Smooth muscle cell (in vitro differentiated cells): ENCODE results near the gene PLA2G2D. TPM values are rescaled to one million over a fixed set of nuclear protein-coding genes. Genes with fewer than 3 reads are reported as not detected.

Experiments
- DNase-seq: peaks from one replicate; lab custom pipeline; 2025; ENCODE audit not compliant: unreplicated experiment; lab: John Stamatoyannopoulos, UW
- H2AFZ ChIP-seq: fragments of 200-600 bp; sonication (generic); 2 replicates; pipeline ENCODE4 v1.6.0; 2016; ENCODE audit warnings: antibody characterized with exemption, low read depth, mild to moderate bottlenecking
- H3F3A ChIP-seq: fragments of 200-600 bp; sonication (generic); 2 replicates; pipeline ENCODE4 v1.6.0; 2017; ENCODE audit warnings: antibody characterized with exemption, low read depth
- H3K27ac ChIP-seq: fragments of 200-600 bp; sonication (generic); 2 replicates; pipeline ENCODE4 v1.5.1; 2016; ENCODE audit warnings: low read depth, mild to moderate bottlenecking
- H3K27me3 ChIP-seq: fragments of 200-600 bp; sonication (generic); 2 replicates; pipeline ENCODE4 v1.6.1; 2016; ENCODE audit warnings: low read depth, mild to moderate bottlenecking
- H3K36me3 ChIP-seq: fragments of 200-600 bp; sonication (generic); 2 replicates; pipeline ENCODE4 v1.5.1; 2016; ENCODE audit warnings: low read depth
- H3K4me1 ChIP-seq: fragments of 200-600 bp; sonication (generic); 2 replicates; pipeline ENCODE4 v1.5.1; 2016; ENCODE audit warnings: low read depth
- H3K4me2 ChIP-seq: fragments of 200-600 bp; sonication (generic); 2 replicates; pipeline ENCODE4 v1.6.0; 2016; ENCODE audit warnings: mild to moderate bottlenecking
- H3K4me3 ChIP-seq: fragments of 200-600 bp; sonication (generic); 2 replicates; pipeline ENCODE4 v1.5.1; 2016; ENCODE audit warnings: mild to moderate bottlenecking
- H3K79me2 ChIP-seq: fragments of 200-600 bp; sonication (generic); 2 replicates; pipeline ENCODE4 v1.6.0; 2016; ENCODE audit warnings: low read depth, mild to moderate bottlenecking
- H3K9ac ChIP-seq: fragments of 200-600 bp; sonication (generic); 2 replicates; pipeline ENCODE4 v1.6.0; 2016; ENCODE audit warnings: low read depth
- H3K9me3 ChIP-seq: fragments of 200-600 bp; sonication (generic); replicated peaks from 2 replicates; pipeline ENCODE4 v1.5.1; 2016; ENCODE audit warnings: low read depth
- H4K20me1 ChIP-seq: fragments of 200-600 bp; sonication (generic); 2 replicates; pipeline ENCODE4 v1.6.0; 2016; ENCODE audit warnings: low read depth
- WGBS: methylation state at CpG from one replicate; pipeline ENCODE4 v1.1.7; 2016; ENCODE audit warnings: low lambda C conversion rate; 5-methylcytosine and 5-hydroxymethylcytosine counted together
- polyA plus RNA-seq: library from polyadenylated mRNA; unstranded; fragments of >200 nt; fragmentation: Nextera tagmentation; extraction: Ambion mirVana; gene quantifications from 2 replicates; pipeline ENCODE4 v1.2.1, GENCODE V29; 2016
- total RNA-seq: library from RNA; depleted of rRNA; stranded (reverse); fragments of >200 nt; gene quantifications from 2 replicates; pipeline ENCODE4 v1.2.3, GENCODE V29; 2014
- TF ChIP-seq, protein P1 (sequence below): fragments of 200-600 bp; sonication (generic); IDR thresholded peaks from 2 replicates; pipeline ENCODE4 v1.5.1; 2017; ENCODE audit warnings: borderline replicate concordance, mild to moderate bottlenecking, antibody characterized with exemption; ENCODE audit not compliant: insufficient read depth, poor library complexity, severe bottlenecking

Gene PLA2G2D
- total and polyA plus RNA-seq, 2 experiments from 2014 or later = not detected

DNA sequence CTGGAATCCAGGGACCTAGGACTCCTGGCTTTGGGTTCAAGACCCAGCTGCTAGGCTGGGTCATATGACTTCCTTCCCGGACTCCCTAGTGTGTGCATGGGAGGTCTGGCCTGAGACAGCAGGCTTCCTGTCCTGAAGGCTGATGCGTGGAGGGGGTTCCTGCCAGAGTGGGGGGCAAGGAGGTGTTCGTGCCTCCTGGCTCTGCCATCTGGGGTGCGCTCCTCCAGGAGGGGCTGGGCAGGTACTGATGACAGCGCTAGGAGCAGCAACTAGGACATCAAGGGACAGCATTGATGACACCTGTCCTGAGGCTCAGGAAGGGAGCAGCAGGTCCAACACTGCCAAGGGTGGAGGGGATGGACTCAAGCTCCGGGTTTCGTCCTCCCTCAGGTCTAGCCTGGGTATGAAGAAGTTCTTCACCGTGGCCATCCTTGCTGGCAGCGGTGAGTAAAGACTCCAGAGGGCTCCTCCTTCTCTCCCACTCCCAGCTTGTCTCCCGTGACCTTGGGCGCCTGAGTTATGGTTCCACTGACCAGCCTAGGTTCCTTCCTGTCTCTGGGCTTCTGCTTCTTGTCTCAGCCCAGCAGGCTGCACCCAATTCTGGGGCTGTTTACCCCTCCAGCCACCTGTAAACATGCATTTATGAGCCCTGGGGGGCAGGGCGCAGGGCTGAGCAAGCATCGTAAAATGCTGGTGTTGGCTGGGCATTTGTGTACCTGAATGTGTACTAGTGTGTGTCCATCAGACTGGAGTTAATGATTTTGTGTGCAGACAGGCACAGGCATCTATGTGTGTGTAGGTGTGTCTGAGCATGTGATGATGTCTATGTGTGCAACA, 20.7 kb upstream of the PLA2G2D start:
- TF ChIP-seq, protein P1, sequence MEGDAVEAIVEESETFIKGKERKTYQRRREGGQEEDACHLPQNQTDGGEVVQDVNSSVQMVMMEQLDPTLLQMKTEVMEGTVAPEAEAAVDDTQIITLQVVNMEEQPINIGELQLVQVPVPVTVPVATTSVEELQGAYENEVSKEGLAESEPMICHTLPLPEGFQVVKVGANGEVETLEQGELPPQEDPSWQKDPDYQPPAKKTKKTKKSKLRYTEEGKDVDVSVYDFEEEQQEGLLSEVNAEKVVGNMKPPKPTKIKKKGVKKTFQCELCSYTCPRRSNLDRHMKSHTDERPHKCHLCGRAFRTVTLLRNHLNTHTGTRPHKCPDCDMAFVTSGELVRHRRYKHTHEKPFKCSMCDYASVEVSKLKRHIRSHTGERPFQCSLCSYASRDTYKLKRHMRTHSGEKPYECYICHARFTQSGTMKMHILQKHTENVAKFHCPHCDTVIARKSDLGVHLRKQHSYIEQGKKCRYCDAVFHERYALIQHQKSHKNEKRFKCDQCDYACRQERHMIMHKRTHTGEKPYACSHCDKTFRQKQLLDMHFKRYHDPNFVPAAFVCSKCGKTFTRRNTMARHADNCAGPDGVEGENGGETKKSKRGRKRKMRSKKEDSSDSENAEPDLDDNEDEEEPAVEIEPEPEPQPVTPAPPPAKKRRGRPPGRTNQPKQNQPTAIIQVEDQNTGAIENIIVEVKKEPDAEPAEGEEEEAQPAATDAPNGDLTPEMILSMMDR = no peak
- Histone ChIP-seq H3K79me2 (no peaks in the 10 kb centered on the region), H3K9ac (no peak overlapping the region), H4K20me1 (no peaks in the 10 kb centered on the region), H3K9me3 (no peaks in the 10 kb centered on the region), H3K4me1 (no peaks in the 10 kb centered on the region), H2AFZ (no peak overlapping the region), H3K4me3 (no peak overlapping the region), H3K27me3 (no peaks in the 10 kb centered on the region), H3K36me3 (no peaks in the 10 kb centered on the region), H3K4me2 (no peak overlapping the region), H3F3A (no peaks in the 10 kb centered on the region), H3K27ac (no peak overlapping the region)
- 89% methylated on average over 13 of the region's 13 CpGs for WGBS
- no peak for DNase-seq

DNA sequence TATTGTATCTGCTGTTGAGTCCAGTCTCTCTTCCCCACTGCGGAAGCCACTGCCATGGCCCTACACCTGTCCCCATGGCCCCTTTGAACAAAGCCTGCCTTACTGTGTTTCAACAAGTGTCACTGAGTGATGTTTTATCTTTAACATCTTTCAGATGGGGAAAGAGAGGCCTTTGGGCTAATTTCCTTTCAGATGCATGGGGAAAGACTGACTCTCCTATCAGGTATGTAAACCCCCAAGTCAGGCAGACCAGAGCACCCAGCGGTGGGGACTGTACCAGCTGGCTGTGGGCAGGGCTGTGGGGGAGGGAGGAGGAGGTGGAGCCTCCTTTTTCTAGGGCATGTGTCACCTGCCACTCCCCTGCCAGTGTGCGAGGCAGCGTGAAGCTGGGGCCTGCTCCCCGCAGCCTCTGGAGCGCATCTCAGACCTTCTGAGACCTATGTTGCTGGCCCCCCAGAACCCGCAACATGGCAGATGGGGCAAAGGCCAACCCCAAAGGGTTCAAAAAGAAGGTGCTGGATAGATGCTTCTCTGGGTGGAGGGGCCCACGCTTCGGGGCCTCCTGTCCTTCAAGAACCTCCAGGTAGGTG, 19.7 kb upstream of the PLA2G2D start, which contains the start of gene PLA2G2F:
TSS of gene PLA2G2F (plus strand) at position 363 of the 590 bp plus-strand sequence. CDS start at position 468, 105 bp downstream.
- Histone ChIP-seq H2AFZ (no peak within 1 kb of the TSS), H3K4me3 (no peak within 1 kb of the TSS), H3K79me2 (no peaks in the 10 kb centered on the region), H3K9me3 (no peaks in the 10 kb centered on the region), H3K36me3 (no peaks in the 10 kb centered on the region), H3F3A (no peaks in the 10 kb centered on the region), H3K27ac (no peak within 1 kb of the TSS), H4K20me1 (no peaks in the 10 kb centered on the region), H3K27me3 (no peaks in the 10 kb centered on the region), H3K4me1 (no peaks in the 10 kb centered on the region), H3K4me2 (no peak within 1 kb of the TSS), H3K9ac (no peak within 1 kb of the TSS)
- no peak for DNase-seq
- 96% methylated on average over 9 of the region's 9 CpGs for WGBS
- TF ChIP-seq, protein P1 = no peak

DNA sequence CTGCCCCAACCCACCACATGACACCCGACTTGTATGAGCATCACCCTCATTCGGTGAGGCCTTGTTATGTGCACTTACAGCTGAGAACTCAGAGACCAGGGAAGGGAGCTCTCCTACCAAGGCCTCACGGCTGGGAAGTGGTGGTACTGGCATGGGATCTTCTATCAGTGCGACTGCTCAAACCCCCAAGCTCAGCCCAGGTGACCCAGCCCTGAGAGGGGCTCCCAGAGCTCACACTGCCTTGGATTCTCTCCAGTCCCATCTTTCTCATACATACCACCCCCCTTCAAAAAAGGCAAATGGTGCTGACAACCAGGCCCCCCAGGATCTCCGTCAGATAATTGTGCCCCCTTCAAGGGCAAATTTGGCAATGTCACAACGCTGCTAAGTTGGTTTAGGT, 19.0 kb upstream of the PLA2G2D start:
- no peaks in the 10 kb centered on the region for H3K4me1 ChIP-seq
- no peak overlapping the region for H3K4me2 ChIP-seq
- 97% methylated on average over 6 of the region's 6 CpGs for WGBS
- no peaks in the 10 kb centered on the region for H3K36me3 ChIP-seq
- no peak overlapping the region for H3K9ac ChIP-seq
- H3F3A ChIP-seq = no peaks in the 10 kb centered on the region
- no peaks in the 10 kb centered on the region for H3K9me3 ChIP-seq
- H3K27me3 ChIP-seq = no peaks in the 10 kb centered on the region
- TF ChIP-seq, protein P1 = no peak
- H4K20me1 ChIP-seq = no peaks in the 10 kb centered on the region
- H3K4me3 ChIP-seq = no peak overlapping the region
- no peak overlapping the region for H2AFZ ChIP-seq
- H3K27ac ChIP-seq = no peak overlapping the region
- DNase-seq = no peak
- H3K79me2 ChIP-seq = no peaks in the 10 kb centered on the region

DNA sequence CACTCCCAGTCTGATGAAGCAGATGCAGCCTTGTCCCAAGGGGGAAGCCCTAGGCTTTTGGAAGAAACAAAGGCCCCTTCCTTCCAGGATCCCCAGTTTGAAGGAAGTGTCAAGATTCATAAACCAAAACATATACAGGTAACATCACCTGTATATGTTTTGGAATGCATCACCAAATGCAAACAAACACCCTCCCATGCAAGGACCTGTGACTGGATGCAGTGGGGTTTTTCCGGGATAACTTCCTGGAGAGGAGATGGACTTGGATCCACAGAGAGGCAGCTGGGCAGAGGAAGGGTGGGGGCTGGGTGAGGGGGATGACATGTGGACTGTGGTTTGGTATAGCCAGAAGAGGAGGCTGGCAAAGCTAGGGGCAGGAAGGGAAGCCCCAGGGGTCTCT, 18.3 kb upstream of the PLA2G2D start:
- no peak for DNase-seq
- Histone ChIP-seq H3K4me1 (no peaks in the 10 kb centered on the region), H2AFZ (no peak overlapping the region), H3K27me3 (no peaks in the 10 kb centered on the region), H4K20me1 (no peaks in the 10 kb centered on the region), H3K9ac (no peak overlapping the region), H3K27ac (no peak overlapping the region), H3F3A (no peaks in the 10 kb centered on the region), H3K79me2 (no peaks in the 10 kb centered on the region), H3K36me3 (no peaks in the 10 kb centered on the region), H3K4me2 (no peak overlapping the region), H3K4me3 (no peak overlapping the region), H3K9me3 (no peaks in the 10 kb centered on the region)
- TF ChIP-seq, protein P1 = no peak
- 95% methylated on average over 1 of the region's 1 CpG for WGBS
